GM10248 (cell line): ENCODE results near the gene SGCD.

Experiments
- CTCF ChIA-PET: fragments of 300-600 bp; sonication (Branson Sonifier 250); formaldehyde crosslinking; extraction: SDS; loops from one replicate; lab custom pipeline; 2021; ENCODE audit warnings: antibody characterized with exemption; lab: Yijun Ruan, JAX
- POLR2A ChIA-PET: fragments of 350-650 bp; sonication (Branson Sonifier 250); formaldehyde crosslinking; extraction: SDS; loops from one replicate; lab custom pipeline; 2020; ENCODE audit warnings: antibody characterized with exemption; lab: Yijun Ruan, JAX
- DNase-seq: peaks from one replicate; pipeline ENCODE4 v3.0.0; 2012; ENCODE audit errors: extremely low spot score
- TF ChIP-seq, protein P1 (sequence below): IDR thresholded peaks from 2 replicates; pipeline ENCODE4 v1.5.1; 2012; ENCODE audit warnings: mild to moderate bottlenecking, low read depth; ENCODE audit errors: extremely low read depth, missing control alignments, control extremely low read depth

Gene SGCD

DNA sequence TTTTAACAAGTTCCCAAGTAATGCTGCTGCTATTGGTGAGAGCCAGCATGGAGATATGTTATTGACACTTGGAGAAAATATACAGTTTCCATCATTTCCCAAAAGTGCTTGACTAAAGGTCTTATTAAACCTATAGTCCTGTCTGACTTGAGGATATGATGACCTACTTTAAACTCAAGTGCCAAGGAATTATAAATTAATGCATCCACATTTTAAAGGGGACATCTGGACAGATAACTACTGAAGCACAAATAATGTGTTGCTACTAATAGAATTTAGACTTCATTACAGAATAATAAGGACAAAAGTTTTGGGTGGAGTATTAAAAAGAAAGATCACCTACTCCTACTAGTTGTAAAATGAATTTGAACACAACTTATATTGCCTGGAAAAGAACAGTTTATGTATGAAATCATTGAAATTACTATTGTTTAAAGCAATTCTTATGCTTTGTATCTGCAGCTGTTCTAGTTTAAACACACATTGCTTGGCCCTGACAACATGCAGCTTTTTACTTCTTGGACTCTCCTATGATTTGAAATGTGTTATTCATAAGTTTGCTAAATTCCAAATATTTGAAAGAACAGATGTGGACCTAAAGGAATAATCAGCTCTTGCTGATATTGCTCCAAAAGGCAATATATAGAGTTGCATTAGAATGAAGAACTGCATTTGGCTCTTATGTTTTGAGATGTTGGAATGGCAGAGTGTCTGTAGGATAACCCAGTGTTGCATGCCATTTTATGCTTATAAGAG lies 73.4 kb downstream of the SGCD start:
- no peak for DNase-seq
- POLR2A ChIA-PET = no interaction called here
- TF ChIP-seq, protein P1, sequence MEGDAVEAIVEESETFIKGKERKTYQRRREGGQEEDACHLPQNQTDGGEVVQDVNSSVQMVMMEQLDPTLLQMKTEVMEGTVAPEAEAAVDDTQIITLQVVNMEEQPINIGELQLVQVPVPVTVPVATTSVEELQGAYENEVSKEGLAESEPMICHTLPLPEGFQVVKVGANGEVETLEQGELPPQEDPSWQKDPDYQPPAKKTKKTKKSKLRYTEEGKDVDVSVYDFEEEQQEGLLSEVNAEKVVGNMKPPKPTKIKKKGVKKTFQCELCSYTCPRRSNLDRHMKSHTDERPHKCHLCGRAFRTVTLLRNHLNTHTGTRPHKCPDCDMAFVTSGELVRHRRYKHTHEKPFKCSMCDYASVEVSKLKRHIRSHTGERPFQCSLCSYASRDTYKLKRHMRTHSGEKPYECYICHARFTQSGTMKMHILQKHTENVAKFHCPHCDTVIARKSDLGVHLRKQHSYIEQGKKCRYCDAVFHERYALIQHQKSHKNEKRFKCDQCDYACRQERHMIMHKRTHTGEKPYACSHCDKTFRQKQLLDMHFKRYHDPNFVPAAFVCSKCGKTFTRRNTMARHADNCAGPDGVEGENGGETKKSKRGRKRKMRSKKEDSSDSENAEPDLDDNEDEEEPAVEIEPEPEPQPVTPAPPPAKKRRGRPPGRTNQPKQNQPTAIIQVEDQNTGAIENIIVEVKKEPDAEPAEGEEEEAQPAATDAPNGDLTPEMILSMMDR = no peak
- CTCF ChIA-PET = interaction anchor here (1.1 to 2.3 kb wide), 4 partner anchors 10 to 23 kb away, joined by 3 to 5 read pairs (median 4); no protein-coding TSS in a partner anchor

DNA sequence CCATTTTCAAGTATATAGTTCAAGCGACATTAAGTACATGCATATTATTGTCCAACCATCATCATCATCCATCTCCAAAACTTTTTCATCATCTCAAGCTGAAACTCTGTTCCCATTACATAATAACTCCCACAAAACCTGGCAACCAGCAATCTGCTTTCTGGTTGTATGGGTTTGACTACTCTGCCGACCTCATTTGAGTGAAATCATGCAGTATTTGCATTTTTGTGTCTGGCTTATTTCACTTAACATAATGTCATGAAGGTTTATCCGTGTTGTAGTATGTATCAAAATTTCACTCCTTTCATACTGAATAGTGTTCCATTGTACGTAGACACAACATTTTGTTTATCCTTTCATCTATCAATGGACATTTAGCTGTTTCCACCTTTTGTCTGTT lies 74.8 kb downstream of the SGCD start:
- ChIA-PET CTCF (interaction anchor here (1.4 to 2.3 kb wide), 3 partner anchors 11 to 25 kb away, joined by 3 to 5 read pairs (median 4); no protein-coding TSS in a partner anchor), POLR2A (no interaction called here)
- DNase-seq = no peak
- TF ChIP-seq, protein P1 = no peak

GRCh38 chr5:156402387-156402921 lies 75.5 kb downstream of the SGCD start:
- POLR2A ChIA-PET = no interaction called here
- peak; percentile 74 for DNase-seq
- TF ChIP-seq, protein P1 = no peak
- CTCF ChIA-PET = interaction anchor here (1.6 to 2.3 kb wide), 4 partner anchors 12 to 25 kb away, joined by 3 to 5 read pairs (median 4); no protein-coding TSS in a partner anchor

DNA sequence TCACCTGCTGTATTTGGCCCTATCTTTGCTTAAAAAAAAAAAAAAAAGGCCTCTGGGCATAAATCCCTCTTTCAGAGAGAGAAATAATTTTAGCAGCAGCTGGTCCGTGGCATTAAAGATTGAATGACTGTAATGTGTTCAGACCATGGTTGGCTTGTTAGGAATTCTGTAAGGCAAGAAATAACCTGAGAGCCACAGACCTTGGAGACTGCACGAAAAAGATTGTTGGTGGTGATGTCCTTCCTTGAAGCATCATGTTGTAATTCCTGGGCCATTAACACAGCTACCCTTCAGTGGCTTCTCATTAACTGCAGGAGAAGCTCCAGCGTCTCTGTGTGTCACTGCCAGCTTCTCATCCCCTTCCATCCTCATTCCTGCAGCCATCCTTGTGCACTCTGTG lies 79.0 kb downstream of the SGCD start:
- CTCF ChIA-PET = interaction anchor here (1.1 kb wide), 1 partner anchor 31 kb away, joined by 4 read pairs; no protein-coding TSS in a partner anchor
- POLR2A ChIA-PET = no interaction called here

DNA sequence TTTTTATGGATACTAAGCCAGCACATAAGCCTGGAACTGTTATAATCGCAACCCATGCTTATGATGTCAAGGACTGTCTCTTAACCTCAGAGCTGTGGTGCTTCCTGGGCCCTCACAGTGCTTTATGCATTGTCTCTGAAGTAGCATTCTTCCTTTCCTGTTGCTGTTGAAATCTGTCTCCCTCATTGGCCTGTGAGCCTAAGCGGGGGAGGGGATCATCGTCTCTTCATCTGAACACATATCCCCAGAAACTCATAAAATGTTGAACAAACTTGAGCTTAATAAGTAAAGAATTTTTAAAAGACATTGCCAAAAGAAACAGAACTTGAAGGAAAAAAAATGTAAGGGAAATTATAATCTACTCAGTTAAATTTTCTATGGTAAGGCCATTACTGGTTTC lies 80.3 kb downstream of the SGCD start:
- ChIA-PET POLR2A (no interaction called here), CTCF (interaction anchor here (1.0 to 2.5 kb wide), 3 partner anchors 10 to 29 kb away, joined by 3 to 6 read pairs (median 4); no protein-coding TSS in a partner anchor)
- TF ChIP-seq, protein P1 = no peak
- DNase-seq = no peak

More for the DNA sequence above, 79.0 kb downstream of the SGCD start:
- no peak for DNase-seq
- TF ChIP-seq, protein P1 = no peak

- CTCF ChIA-PET = interaction anchor here (1.0 to 1.7 kb wide), 5 partner anchors 11 to 38 kb away, joined by 3 to 5 read pairs (median 4); no protein-coding TSS in a partner anchor
- DNase-seq = no peak
- TF ChIP-seq, protein P1 = no peak
- POLR2A ChIA-PET = no interaction called here
These were observed 82.9 kb downstream of the SGCD start for GRCh38 chr5:156409834-156410233.
